Measurements from ENCODE around the gene ANO6. TPM values are rescaled to one million over a fixed set of nuclear protein-coding genes. Genes with fewer than 3 reads are reported as not detected.

Gene ANO6
- total and polyA plus RNA-seq, 2 of the 4 experiments (the other 2 are of a cell fraction), result 21.6 to 41.0 TPM

DNA sequence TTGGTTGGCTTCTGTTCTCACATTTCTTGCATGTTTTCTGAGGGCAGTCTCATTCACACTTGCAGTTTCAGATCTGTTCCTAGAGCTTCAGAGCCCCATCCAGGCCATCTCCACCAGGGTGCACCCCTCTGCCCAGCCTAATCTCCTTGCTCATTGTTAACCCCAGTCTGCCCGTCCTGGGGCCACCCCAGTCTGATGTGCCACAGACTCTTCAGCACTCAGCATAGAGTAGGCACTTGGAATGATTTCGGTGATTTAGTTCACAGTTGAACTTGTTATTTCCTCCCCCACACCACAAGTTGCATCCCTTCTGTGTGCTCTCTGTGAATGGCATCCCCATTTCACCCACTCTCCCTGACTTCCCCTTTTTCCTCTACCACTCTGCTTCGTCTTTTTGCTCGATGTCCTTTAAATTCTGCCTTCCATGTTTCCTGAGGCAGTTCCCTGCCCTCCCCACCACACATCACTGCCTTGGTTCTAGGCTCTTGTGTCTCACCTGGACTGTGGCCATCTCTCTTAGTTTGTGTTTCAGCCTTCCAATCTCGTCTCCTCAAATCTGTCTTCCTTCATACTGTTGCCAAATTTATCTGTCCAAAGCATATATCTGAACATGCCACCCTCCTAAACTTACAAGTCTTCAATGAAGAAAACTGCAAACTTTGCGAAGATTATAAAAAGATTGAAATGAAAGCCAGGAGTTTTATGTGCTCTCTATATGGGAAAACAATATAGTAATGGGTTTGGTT, 41.5 kb downstream of the ANO6 start:
- Histone ChIP-seq H3K4me2 (ENCODE audit: low read depth, low read length) (no peak overlapping the region), H3K56ac (ENCODE audit: extremely low read depth, insufficient read depth, low read length) (no peak overlapping the region), H3K14ac (replicated peaks; ENCODE audit: low read depth, low read length) (no peak overlapping the region), H3K79me1 (ENCODE audit: low read depth in 1 of 2, low read length in 2 of 2) (peaks cover 40 to 73% of the 10 kb centered on the region in 2 experiments), H3K9me1 (ENCODE audit: insufficient read depth, low read length) (peaks cover 21% of the 10 kb centered on the region), H3K4ac (ENCODE audit: low read depth, low read length) (no peak overlapping the region), H2AFZ (replicated peaks; ENCODE audit: low read length, poor library complexity) (no peak overlapping the region), H2AK9ac (replicated peaks; ENCODE audit: low read depth, low read length, poor library complexity) (no peak overlapping the region), H2BK20ac (ENCODE audit: low read depth, low read length) (no peak overlapping the region), H3K9ac (ENCODE audit: low read depth, low read length) (no peak overlapping the region), H4K20me1 (ENCODE audit: insufficient read depth, low read length) (no peaks in the 10 kb centered on the region; the same call in 1 of the 2 replicates), H3K27ac (ENCODE audit: insufficient read depth, low read length) (no peak overlapping the region), H3K4me1 (ENCODE audit: control insufficient read depth, insufficient read depth, low read length) (peaks cover 11% of the 10 kb centered on the region), H3K9me3 (ENCODE audit: control insufficient read depth, insufficient read depth, low read length) (no peaks in the 10 kb centered on the region), H4K8ac (ENCODE audit: low read depth in 2 of 2, low read length in 2 of 2) (no peak overlapping the region), H2BK5ac (ENCODE audit: low read depth, low read length, poor library complexity, severe bottlenecking) (no peak overlapping the region), H2AK5ac (ENCODE audit: low read depth, low read length) (peak overlapping the region; percentile 36; the same call in 1 of the 2 replicates), H4K91ac (ENCODE audit: insufficient read depth, low read depth, low read length) (no peak overlapping the region), H4K5ac (ENCODE audit: low read depth, low read length) (no peak overlapping the region), H3K27me3 (ENCODE audit: control insufficient read depth, insufficient read depth, low read length) (no peaks in the 10 kb centered on the region), H2BK120ac (ENCODE audit: low read depth, low read length) (no peak overlapping the region), H2BK15ac (ENCODE audit: low read depth, low read length) (no peak overlapping the region), H3K4me3 (ENCODE audit: insufficient read depth, low read depth, low read length) (no peak overlapping the region), H3K36me3 (ENCODE audit: control insufficient read depth, insufficient read depth, low read length) (no peaks in the 10 kb centered on the region), H3K18ac (ENCODE audit: low read depth, low read length) (no peak overlapping the region), H3K23ac (ENCODE audit: low read depth, low read length) (no peak overlapping the region; the same call in 1 of the 2 replicates)
- intact Hi-C loops (cut with micrococcal nuclease) (no loop called here), in situ Hi-C loops (cut with MboI; ENCODE audit: low sequenced_read_pairs) (no loop called here), dilution Hi-C loops (cut with HindIII; ENCODE audit: low sequenced_read_pairs, unreplicated experiment) (no loop called here)
- TF ChIP-seq MXI1 (IDR thresholded peaks at IDR 0.05; ENCODE audit: borderline replicate concordance, low read depth, low read length) (no peak), POLR2A (IDR thresholded peaks at IDR 0.05; ENCODE audit: low read depth, low read length) (no peak)
- TF ChIP-seq, protein P1, sequence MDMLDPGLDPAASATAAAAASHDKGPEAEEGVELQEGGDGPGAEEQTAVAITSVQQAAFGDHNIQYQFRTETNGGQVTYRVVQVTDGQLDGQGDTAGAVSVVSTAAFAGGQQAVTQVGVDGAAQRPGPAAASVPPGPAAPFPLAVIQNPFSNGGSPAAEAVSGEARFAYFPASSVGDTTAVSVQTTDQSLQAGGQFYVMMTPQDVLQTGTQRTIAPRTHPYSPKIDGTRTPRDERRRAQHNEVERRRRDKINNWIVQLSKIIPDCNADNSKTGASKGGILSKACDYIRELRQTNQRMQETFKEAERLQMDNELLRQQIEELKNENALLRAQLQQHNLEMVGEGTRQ (IDR thresholded peaks at IDR 0.05; ENCODE audit: low read depth, low read length), result no peak
- WGBS, 2 experiments (ENCODE audit: extremely low coverage in 2 of 2, insufficient read length in 1 of 2), result 96% methylated on average over 3 of the region's 6 CpGs; no CpG with 5 or more reads in 1 of the 2 experiments
- BruUV-seq (replicated peaks), result no TSS peak
- ATAC-seq (ENCODE audit: low read depth), result no peak
- no peak for DNase-seq
- CTCF ChIA-PET, result interaction anchor here (1.8 kb wide), 1 partner anchor 11 kb away, joined by 4 read pairs; no protein-coding TSS in a partner anchor
- POLR2A ChIA-PET (ENCODE audit: unreplicated experiment), result no interaction called here

Measured in IMR-90 (cell line).